Measurements from ENCODE around the gene TSNAX. TPM values are rescaled to one million over a fixed set of nuclear protein-coding genes. Genes with fewer than 3 reads are reported as not detected.
A peak's percentile ranks its signal among the peaks of the same experiment; 100 is the strongest.

The TSNAX gene, protein sequence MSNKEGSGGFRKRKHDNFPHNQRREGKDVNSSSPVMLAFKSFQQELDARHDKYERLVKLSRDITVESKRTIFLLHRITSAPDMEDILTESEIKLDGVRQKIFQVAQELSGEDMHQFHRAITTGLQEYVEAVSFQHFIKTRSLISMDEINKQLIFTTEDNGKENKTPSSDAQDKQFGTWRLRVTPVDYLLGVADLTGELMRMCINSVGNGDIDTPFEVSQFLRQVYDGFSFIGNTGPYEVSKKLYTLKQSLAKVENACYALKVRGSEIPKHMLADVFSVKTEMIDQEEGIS
- 23.6 TPM for total RNA-seq
- long read RNA-seq, transcript TSNAX-201 (6 exons, 2,650 nt), result major isoform, 51 of 55 reads
- long read RNA-seq, partial matches to known transcripts, result 0 of 55 reads
- long read RNA-seq, other reads (novel, unspliced or antisense), result 4 of 55 reads

GRCh38 chr1:231528172-231529029 is at the start of gene TSNAX:
Gene TSNAX (plus strand): TSS chr1:231528669. CDS start chr1:231528811, 142 bp downstream.
- DNase-seq, result peak; percentile 92
- H3K27ac ChIP-seq (replicated peaks), result peak within 1 kb of the TSS; percentile 95
- H3K27me3 ChIP-seq (ENCODE audit: low read depth), result no peaks in the 10 kb centered on the region
- TF ChIP-seq, protein P1, sequence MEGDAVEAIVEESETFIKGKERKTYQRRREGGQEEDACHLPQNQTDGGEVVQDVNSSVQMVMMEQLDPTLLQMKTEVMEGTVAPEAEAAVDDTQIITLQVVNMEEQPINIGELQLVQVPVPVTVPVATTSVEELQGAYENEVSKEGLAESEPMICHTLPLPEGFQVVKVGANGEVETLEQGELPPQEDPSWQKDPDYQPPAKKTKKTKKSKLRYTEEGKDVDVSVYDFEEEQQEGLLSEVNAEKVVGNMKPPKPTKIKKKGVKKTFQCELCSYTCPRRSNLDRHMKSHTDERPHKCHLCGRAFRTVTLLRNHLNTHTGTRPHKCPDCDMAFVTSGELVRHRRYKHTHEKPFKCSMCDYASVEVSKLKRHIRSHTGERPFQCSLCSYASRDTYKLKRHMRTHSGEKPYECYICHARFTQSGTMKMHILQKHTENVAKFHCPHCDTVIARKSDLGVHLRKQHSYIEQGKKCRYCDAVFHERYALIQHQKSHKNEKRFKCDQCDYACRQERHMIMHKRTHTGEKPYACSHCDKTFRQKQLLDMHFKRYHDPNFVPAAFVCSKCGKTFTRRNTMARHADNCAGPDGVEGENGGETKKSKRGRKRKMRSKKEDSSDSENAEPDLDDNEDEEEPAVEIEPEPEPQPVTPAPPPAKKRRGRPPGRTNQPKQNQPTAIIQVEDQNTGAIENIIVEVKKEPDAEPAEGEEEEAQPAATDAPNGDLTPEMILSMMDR (IDR thresholded peaks at IDR 0.05; ENCODE audit: borderline replicate concordance), result no peak
- intact Hi-C loops (cut with micrococcal nuclease), result no loop called here
- no peaks in the 10 kb centered on the region for H3K9me3 ChIP-seq (replicated peaks)
- H3K4me3 ChIP-seq, result peak within 1 kb of the TSS; percentile 76
- H3K36me3 ChIP-seq, result peaks cover 7% of the 10 kb centered on the region
- peaks cover 54% of the 10 kb centered on the region for H3K4me1 ChIP-seq

DNA sequence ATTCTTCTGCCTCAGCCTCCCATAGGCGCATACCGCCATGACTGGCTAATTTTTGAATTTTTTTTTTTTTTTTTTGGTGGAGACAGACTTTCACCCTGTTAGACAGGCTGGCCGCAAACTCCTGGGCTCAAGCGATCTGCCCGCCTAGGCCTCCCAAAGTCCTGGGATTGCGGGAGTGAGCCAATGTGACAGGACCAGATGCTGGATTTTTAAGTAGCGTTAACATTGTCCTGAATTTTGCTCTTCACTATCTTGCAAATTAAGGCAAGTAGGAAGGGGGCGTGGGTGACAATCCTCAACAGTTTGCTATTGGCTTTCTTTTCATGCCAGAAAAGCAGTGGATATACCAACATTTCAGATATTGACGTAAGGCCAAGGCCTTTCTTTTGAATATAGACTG is 49.7 kb upstream of the TSNAX start:
- H3K27me3 ChIP-seq (ENCODE audit: low read depth), result no peaks in the 10 kb centered on the region
- DNase-seq, result no peak
- H3K4me1 ChIP-seq, result no peaks in the 10 kb centered on the region
- TF ChIP-seq, protein P1 (IDR thresholded peaks at IDR 0.05; ENCODE audit: borderline replicate concordance), result no peak
- peaks cover 4% of the 10 kb centered on the region for H3K9me3 ChIP-seq (replicated peaks)
- no peak overlapping the region for H3K27ac ChIP-seq (replicated peaks)
- intact Hi-C loops (cut with micrococcal nuclease), result no loop called here
- H3K4me3 ChIP-seq, result no peak overlapping the region
- H3K36me3 ChIP-seq, result no peaks in the 10 kb centered on the region

DNA sequence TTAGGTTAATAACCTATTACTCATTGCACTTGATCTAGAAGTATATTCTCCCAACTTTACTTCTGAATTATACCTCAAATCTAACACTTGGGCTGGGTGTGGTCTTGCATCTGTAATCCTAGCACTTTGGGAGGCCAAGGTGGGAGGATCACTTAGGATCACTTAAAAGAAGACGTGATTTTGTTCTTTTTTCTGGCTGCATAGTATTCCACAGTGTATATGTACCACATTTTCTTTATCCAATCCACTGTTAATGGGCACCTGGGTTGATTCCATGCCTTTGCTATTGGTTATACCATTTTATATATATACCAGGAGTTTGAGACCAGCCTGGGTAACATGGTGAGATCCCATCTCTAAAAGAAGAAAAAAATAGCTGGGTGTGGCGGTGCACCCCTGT is 48.5 kb upstream of the TSNAX start:
- Histone ChIP-seq H3K27me3 (ENCODE audit: low read depth) (no peaks in the 10 kb centered on the region), H3K27ac (replicated peaks) (no peak overlapping the region), H3K36me3 (no peaks in the 10 kb centered on the region), H3K4me1 (no peaks in the 10 kb centered on the region), H3K4me3 (no peak overlapping the region), H3K9me3 (replicated peaks) (peaks cover 4% of the 10 kb centered on the region)
- TF ChIP-seq, protein P1 (IDR thresholded peaks at IDR 0.05; ENCODE audit: borderline replicate concordance), result no peak
- intact Hi-C loops (cut with micrococcal nuclease), result no loop called here
- no peak for DNase-seq

DNA sequence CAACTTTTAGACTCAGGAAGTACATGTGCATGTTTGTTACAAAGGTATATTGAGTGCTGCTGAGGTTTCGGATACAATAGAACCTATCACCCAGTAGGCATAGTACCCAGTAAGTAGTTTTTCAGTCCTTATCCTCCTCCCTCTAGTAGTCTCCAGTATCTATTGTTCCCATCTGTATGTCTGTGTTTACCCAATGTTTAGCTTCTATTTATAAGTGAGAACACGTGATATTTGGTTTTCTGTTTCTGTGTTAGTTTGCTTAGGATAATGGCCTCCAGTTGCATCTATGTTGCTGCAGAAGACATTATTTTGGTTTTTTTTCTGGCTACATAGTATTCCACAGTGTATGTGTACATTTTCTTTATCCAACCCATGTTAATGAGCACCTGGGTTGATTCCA is 47.2 kb upstream of the TSNAX start:
- Histone ChIP-seq H3K4me1 (no peaks in the 10 kb centered on the region), H3K4me3 (no peak overlapping the region), H3K27ac (replicated peaks) (no peak overlapping the region), H3K36me3 (no peaks in the 10 kb centered on the region), H3K27me3 (ENCODE audit: low read depth) (no peaks in the 10 kb centered on the region), H3K9me3 (replicated peaks) (peaks cover 4% of the 10 kb centered on the region)
- intact Hi-C loops (cut with micrococcal nuclease), result no loop called here
- no peak for DNase-seq
- TF ChIP-seq, protein P1 (IDR thresholded peaks at IDR 0.05; ENCODE audit: borderline replicate concordance), result no peak

- TF ChIP-seq, protein P1 (IDR thresholded peaks at IDR 0.05; ENCODE audit: borderline replicate concordance), result no peak
- H3K4me1 ChIP-seq, result no peaks in the 10 kb centered on the region
- no peak overlapping the region for H3K27ac ChIP-seq (replicated peaks)
- no peaks in the 10 kb centered on the region for H3K36me3 ChIP-seq
- DNase-seq, result no peak
- intact Hi-C loops (cut with micrococcal nuclease), result no loop called here
- H3K9me3 ChIP-seq (replicated peaks), result no peaks in the 10 kb centered on the region
- no peak overlapping the region for H3K4me3 ChIP-seq
- no peaks in the 10 kb centered on the region for H3K27me3 ChIP-seq (ENCODE audit: low read depth)
Measured at GRCh38 chr1:231485029-231485784, 43.3 kb upstream of the TSNAX start.
